Sciatic nerve (tissue), 2 donors: ENCODE data around the gene DHX8. TPM values are rescaled to one million over a fixed set of nuclear protein-coding genes. Genes with fewer than 3 reads are reported as not detected.
"Not testable (repeated sequence)": the region's sequence is repeated elsewhere in the genome, so short reads cannot be mapped to it uniquely, and the experiment has no call there.

ENCODE experiments used
- ATAC-seq: fragments of 200-7000 bp; cut with Tn5 transposase; one replicate; pipeline ENCODE4 v1.9.1; 2020; ENCODE audit warnings: mild to moderate bottlenecking, moderate library complexity
- DNase-seq: peaks from one replicate; pipeline ENCODE4 v3.0.0-alpha.2; 2020; ENCODE audit warnings: low spot score
- intact Hi-C: fragments of 100-400 bp; cut with DNase I; formaldehyde crosslinking; loops from one replicate; pipeline ENCODE4 v1.14.2; 2022
- total RNA-seq: library from RNA; stranded (reverse); fragmentation: NEBNext Ultra II Directional; extraction: Animal tissue kit (Norgen Biotek cat#: 25700); gene quantifications from one replicate; pipeline ENCODE4 v1.2.1, GENCODE V29; 2021
- donor health status: DM: no; HTN: no; CAD: no.
- donor health status: DM: no; HTN: no; CAD: no.

The DHX8 gene
- total RNA-seq, result 40.9 TPM

DNA sequence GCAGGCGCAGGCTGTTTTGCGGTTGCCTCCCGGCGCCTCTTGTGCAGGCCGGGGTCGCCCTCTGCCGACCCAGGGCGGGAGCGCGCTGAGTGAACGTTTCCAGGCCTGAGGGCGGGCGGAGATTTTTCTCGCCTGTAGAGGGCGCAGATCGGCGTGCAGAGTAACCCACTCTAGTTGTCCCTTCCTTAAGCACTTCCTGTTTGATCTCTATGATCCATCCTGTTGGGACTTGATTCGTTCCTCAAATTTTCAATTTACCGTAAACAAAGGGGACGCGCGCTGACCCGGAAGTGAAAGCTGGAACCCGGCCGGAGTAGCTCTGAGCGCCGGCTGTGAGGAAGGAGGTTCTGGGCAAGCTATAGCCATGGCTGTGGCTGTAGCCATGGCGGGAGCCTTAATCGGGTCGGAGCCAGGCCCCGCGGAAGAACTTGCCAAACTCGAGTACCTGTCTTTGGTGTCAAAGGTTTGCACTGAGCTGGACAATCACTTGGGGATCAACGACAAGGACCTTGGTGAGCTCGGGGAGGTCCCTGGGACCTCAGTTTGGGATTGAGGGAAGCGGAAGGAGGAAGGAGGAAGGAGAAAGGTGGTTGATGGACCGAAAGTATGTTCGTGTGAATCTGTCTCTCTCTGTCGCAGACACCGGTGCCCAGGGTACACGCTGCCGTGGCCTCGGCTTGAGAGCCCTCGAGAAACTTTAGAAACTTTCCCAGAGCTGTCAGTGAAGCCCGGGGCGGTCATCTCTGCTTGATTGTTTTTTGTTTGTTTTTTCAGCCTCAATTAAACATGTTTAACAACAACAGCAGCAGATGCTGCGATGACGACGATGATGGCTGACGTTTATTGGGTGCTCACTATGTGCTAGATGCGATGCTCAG lies at the start of gene DHX8:
DHX8 (plus strand) TSS at position 302 of the 878 bp plus-strand sequence; CDS start at position 365, 63 bp downstream.
- intact Hi-C loops, result loop anchor here (2.0 kb wide), 1 partner anchor 89 kb away; no protein-coding TSS in a partner anchor
- DNase-seq (peak; percentile 99), ATAC-seq (peak; percentile 99)

DNA sequence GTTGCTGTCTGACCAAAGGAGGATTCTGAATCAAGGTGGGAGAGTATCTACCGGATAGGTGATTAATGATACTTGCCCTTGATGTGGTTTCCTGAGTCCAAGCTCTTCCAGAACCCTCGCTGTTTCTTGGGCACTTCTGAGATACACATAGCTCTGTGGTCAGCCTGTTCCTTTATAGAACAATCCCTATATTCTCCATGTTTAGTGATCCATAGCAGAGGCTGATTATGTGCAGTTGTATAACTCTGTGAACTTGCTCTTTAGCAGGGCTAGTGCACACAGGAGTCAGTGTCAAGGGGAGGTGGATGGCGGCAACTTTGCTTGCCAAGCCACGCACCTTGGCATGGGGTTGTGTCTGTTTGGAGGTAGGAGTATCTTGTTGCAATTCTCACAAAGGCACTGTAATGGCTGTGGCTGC lies 48.9 kb upstream of the DHX8 start:
- peak; percentile 17 for DNase-seq
- intact Hi-C loops, result no loop called here
- ATAC-seq, result no peak

- ATAC-seq, result no peak
- DNase-seq, result no peak
- intact Hi-C loops, result no loop called here
These were observed 46.0 kb upstream of the DHX8 start for GRCh38 chr17:43437756-43438155.

- DNase-seq (no peak), ATAC-seq (no peak)
- intact Hi-C loops, result no loop called here
These were observed 45.1 kb upstream of the DHX8 start for GRCh38 chr17:43438626-43439025.

DNA sequence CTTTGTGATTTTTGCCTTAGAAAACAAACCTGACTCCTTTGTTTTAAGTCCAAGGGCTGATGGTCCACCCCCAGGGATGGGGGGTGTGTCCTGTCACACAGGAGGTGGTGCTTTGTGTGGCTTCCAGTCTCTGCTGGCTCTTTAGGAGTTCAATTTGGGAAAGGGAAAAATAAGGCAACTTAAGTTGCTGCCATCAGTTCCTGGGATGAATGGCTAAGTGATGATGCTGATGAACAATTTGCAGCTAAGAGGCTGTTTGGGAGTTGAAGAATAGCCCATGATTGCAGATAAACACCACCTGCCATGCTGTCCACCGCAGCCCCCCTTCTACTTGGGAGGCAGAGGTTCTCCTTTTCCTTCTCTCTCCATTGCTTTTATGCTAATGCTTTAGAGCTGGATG lies 44.7 kb upstream of the DHX8 start:
- no peak for ATAC-seq
- intact Hi-C loops, result no loop called here
- peak; percentile 6 for DNase-seq

DNA sequence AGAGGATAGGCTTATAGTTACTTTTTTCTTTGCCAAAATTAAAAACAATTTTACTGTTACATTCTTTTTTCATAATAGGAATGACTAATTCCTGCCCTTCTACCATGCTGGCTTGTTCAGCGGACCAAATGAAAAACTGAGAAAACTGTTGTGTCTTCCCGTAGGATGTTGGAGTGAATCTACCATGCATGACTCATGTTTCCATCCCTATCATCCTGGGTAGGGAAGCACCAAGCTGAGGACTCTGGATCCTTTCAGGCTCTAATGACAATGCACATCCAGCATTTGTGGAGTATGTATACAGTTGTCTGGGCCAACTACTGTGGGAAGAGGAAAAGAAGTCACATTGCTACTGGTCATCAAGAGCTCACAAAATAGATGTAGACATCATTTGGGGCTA lies 41.1 kb upstream of the DHX8 start:
- intact Hi-C loops, result no loop called here
- DNase-seq, result no peak
- ATAC-seq, result no peak

DNA sequence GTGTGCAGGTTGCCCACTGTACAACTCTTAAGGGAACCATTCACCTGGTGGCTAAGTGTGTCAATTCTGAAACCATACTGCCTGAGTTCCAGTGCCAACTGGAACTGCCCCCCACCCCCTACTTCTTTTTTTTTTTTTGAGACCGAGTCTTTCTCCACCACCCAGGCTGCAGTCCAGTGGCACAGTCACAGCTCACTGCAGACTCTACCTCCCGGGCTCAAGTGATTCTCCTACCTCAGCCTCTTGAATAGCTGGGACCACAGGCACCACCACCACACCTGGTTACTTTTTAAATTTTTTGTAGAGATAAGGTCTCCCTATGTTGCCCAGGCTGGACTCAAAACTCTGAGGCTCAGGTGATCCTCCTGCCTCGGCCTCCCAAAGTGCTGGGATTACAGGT lies 40.4 kb upstream of the DHX8 start:
- ATAC-seq (no peak), DNase-seq (peak; percentile 4)
- intact Hi-C loops, result no loop called here

- intact Hi-C loops, result no loop called here
- DNase-seq, result no peak
- no peak for ATAC-seq
These were observed 39.4 kb upstream of the DHX8 start for GRCh38 chr17:43444223-43445008.

GRCh38 chr17:43445009-43445589 lies 38.7 kb upstream of the DHX8 start:
- intact Hi-C loops, result no loop called here
- DNase-seq, result peak; percentile 22
- ATAC-seq, result no peak

GRCh38 chr17:43446773-43447172 lies 37.0 kb upstream of the DHX8 start:
- peak; percentile 7 for DNase-seq
- ATAC-seq, result no peak
- intact Hi-C loops, result no loop called here

GRCh38 chr17:43448720-43449469 lies 34.9 kb upstream of the DHX8 start:
- ATAC-seq, result no peak
- intact Hi-C loops, result no loop called here

GRCh38 chr17:43449470-43450248 lies 34.1 kb upstream of the DHX8 start:
- intact Hi-C loops, result no loop called here
- ATAC-seq (peak; percentile 73), DNase-seq (peak; percentile 15)

More at GRCh38 chr17:43448720-43449469, 34.9 kb upstream of the DHX8 start:
- DNase-seq, result peak; percentile 4

GRCh38 chr17:43450791-43451190 lies 33.0 kb upstream of the DHX8 start:
- DNase-seq, result peak; percentile 10
- ATAC-seq, result not testable (repeated sequence)

GRCh38 chr17:43451741-43452140 lies 32.0 kb upstream of the DHX8 start:
- ATAC-seq, intact Hi-C loops: not testable (repeated sequence)
- DNase-seq, result peak; percentile 26

More at GRCh38 chr17:43450791-43451190, 33.0 kb upstream of the DHX8 start:
- intact Hi-C loops, result not testable (repeated sequence)

DNA sequence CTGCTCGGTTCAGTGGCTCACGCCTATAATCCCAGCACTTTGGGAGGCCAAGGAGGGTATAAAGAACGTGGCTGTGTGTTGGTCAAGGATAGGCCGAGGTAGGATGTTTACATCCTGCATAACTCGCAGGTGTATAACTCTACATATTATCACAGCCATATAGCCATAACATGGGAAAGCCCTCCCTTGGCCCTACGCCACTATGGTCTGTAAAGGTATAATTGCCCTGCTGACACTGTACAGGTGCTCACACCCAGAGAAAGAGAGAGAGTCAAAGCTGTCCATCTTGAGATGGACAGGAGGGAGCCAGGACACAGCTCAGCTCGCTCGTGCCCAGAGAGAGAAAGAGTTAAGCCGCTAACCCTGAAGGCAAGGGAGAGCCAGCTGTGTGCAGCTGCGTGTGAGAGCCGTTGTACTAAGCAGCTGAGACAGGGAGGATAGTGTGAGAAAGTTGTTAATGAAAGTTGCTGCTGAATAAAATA lies 30.4 kb upstream of the DHX8 start:
- ATAC-seq (no peak), DNase-seq (no peak)
- intact Hi-C loops, result no loop called here

- ATAC-seq, result no peak
- intact Hi-C loops, result no loop called here
These were observed 28.9 kb upstream of the DHX8 start for GRCh38 chr17:43454868-43455267.

GRCh38 chr17:43456029-43456428 lies 27.7 kb upstream of the DHX8 start:
- no peak for DNase-seq
- no peak for ATAC-seq
- intact Hi-C loops, result no loop called here

More at GRCh38 chr17:43454868-43455267, 28.9 kb upstream of the DHX8 start:
- no peak for DNase-seq
